Left ventricle myocardium inferior (tissue), 1 donor: ENCODE results near the gene PPIC. TPM values are rescaled to one million over a fixed set of nuclear protein-coding genes. Genes with fewer than 3 reads are reported as not detected.
A peak's percentile ranks its signal among the peaks of the same experiment; 100 is the strongest.

ENCODE experiments used
- DNase-seq: peaks from one replicate; pipeline ENCODE4 v3.0.0-alpha.2; 2020
- H3K27ac ChIP-seq: fragments of 200-600 bp; replicated peaks from 2 replicates; pipeline ENCODE4 v1.8.0; 2021
- H3K27me3 ChIP-seq: fragments of 200-600 bp; 2 replicates; pipeline ENCODE4 v1.8.0; 2021; ENCODE audit warnings: low read depth
- H3K36me3 ChIP-seq: fragments of 200-600 bp; 2 replicates; pipeline ENCODE4 v1.8.0; 2021
- H3K4me1 ChIP-seq: fragments of 200-600 bp; 2 replicates; pipeline ENCODE4 v1.8.0; 2021
- H3K4me3 ChIP-seq: fragments of 200-600 bp; 2 replicates; pipeline ENCODE4 v1.8.0; 2021; ENCODE audit warnings: mild to moderate bottlenecking, moderate library complexity
- H3K9me3 ChIP-seq: fragments of 200-600 bp; replicated peaks from 2 replicates; pipeline ENCODE4 v1.8.0; 2021
- CTCF ChIP-seq: fragments of 200-600 bp; IDR thresholded peaks from 2 replicates; pipeline ENCODE4 v1.8.0; 2021; ENCODE audit warnings: antibody characterized with exemption, mild to moderate bottlenecking, borderline replicate concordance
- intact Hi-C: fragments of 100-400 bp; cut with micrococcal nuclease; formaldehyde crosslinking; loops from one replicate; pipeline ENCODE4 v1.11.0; 2022
- long read RNA-seq: library from polyadenylated mRNA; unstranded; transcript quantifications from one replicate; pipeline ENCODE4 v2.0.0, GENCODE V29; 2021
- total RNA-seq: library from RNA; stranded (reverse); fragmentation: NEBNext Ultra II Directional; extraction: Animal tissue kit (Norgen Biotek cat#: 25700); gene quantifications from one replicate; pipeline ENCODE4 v1.2.1, GENCODE V29; 2021
- donor health status: DM: no; HTN: yes; CAD: no; lungs with severe emphysema.

Gene PPIC
- 47.5 TPM for total RNA-seq
- long read RNA-seq, transcript PPIC-201 (5 exons, 1,380 nt), result major isoform, 75 of 82 reads
- long read RNA-seq, partial matches to known transcripts, result 0 of 82 reads
- long read RNA-seq, other reads (novel, unspliced or antisense), result 7 of 82 reads

- no peaks in the 10 kb centered on the region for H3K27me3 ChIP-seq
- peak within 1 kb of the TSS; percentile 84 for H3K4me3 ChIP-seq
- H3K4me1 ChIP-seq, result peaks cover 68% of the 10 kb centered on the region
- H3K27ac ChIP-seq, result peak within 1 kb of the TSS; percentile 98
- peak; percentile 90 for DNase-seq
- TF ChIP-seq CTCF, result no peak
- no peaks in the 10 kb centered on the region for H3K36me3 ChIP-seq
- no peaks in the 10 kb centered on the region for H3K9me3 ChIP-seq
- intact Hi-C loops, result no loop called here
These were observed at the start of gene PPIC for GRCh38 chr5:123036391-123037103. PPIC (minus strand) TSS chr5:123036725; CDS start chr5:123036625, 100 bp downstream.

- no peak for DNase-seq
- no peak for TF ChIP-seq CTCF
- Histone ChIP-seq H3K27ac (no peak overlapping the region), H3K4me1 (peaks cover 34% of the 10 kb centered on the region), H3K36me3 (no peaks in the 10 kb centered on the region), H3K9me3 (no peaks in the 10 kb centered on the region), H3K27me3 (peaks cover 62% of the 10 kb centered on the region), H3K4me3 (no peak overlapping the region)
- intact Hi-C loops, result no loop called here
These were observed 49.2 kb upstream of the PPIC start for GRCh38 chr5:123085638-123086286.

- no peak overlapping the region for H3K4me3 ChIP-seq
- no peak overlapping the region for H3K27ac ChIP-seq
- H3K4me1 ChIP-seq, result peaks cover 26% of the 10 kb centered on the region
- no peaks in the 10 kb centered on the region for H3K36me3 ChIP-seq
- intact Hi-C loops, result no loop called here
- H3K27me3 ChIP-seq, result peaks cover 54% of the 10 kb centered on the region
- no peak for DNase-seq
- H3K9me3 ChIP-seq, result no peaks in the 10 kb centered on the region
- no peak for TF ChIP-seq CTCF
These were observed 48.4 kb upstream of the PPIC start for GRCh38 chr5:123084730-123085605.

- intact Hi-C loops, result no loop called here
- Histone ChIP-seq H3K36me3 (no peaks in the 10 kb centered on the region), H3K27ac (no peak overlapping the region), H3K4me1 (peaks cover 12% of the 10 kb centered on the region), H3K27me3 (peaks cover 40% of the 10 kb centered on the region), H3K4me3 (no peak overlapping the region), H3K9me3 (no peaks in the 10 kb centered on the region)
- TF ChIP-seq CTCF, result no peak
- DNase-seq, result no peak
These were observed 46.8 kb upstream of the PPIC start for GRCh38 chr5:123083298-123083697.

GRCh38 chr5:123080215-123080614 lies 43.7 kb upstream of the PPIC start:
- TF ChIP-seq CTCF, result no peak
- H3K27me3 ChIP-seq, result peaks cover 9% of the 10 kb centered on the region
- H3K36me3 ChIP-seq, result no peaks in the 10 kb centered on the region
- H3K4me1 ChIP-seq, result no peaks in the 10 kb centered on the region
- no peak overlapping the region for H3K4me3 ChIP-seq
- no peak overlapping the region for H3K27ac ChIP-seq
- intact Hi-C loops, result no loop called here
- no peak for DNase-seq
- H3K9me3 ChIP-seq, result no peaks in the 10 kb centered on the region
